ENCODE results near the gene MAN2C1.

MAN2C1 gene

DNA sequence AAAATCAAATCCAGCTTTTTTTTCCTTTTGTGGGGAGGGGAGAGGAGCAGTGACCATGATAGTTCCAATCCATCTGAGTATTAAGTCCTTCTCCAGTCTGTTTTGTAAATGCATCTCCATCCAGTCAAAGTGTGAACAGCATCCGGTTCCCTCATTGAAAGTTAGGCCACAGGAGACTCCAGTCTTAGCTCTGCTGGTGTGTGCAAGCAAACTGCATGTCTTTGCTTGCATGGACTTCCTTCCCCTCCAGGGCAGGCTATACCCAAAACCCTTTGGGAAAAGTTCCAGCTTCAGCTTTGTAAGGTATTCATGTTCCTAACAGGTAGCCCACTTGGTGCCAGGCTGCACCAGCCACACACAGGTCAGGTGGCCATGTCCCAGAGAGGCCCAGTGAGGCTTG lies 3.1 kb upstream of the MAN2C1 start:
- TF ChIP-seq EZH2phosphoT487 (conservative IDR thresholded peaks at IDR 0.05; ENCODE audit: low read length) (no peak), CTCF (IDR thresholded peaks at IDR 0.05; ENCODE audit: insufficient read depth, low read length, poor library complexity, severe bottlenecking) (no peak)
- Histone ChIP-seq H3K9me3 (ENCODE audit: insufficient read depth, low read length) (no peaks in the 10 kb centered on the region), H3K4me2 (ENCODE audit: low read depth, low read length, poor library complexity, severe bottlenecking) (no peak overlapping the region), H3F3A (ENCODE audit: insufficient read depth) (peaks cover 28% of the 10 kb centered on the region), H3K9me2 (replicated peaks; ENCODE audit: insufficient read depth, low read length) (no peaks in the 10 kb centered on the region), H3K79me2 (ENCODE audit: insufficient read depth, low read length) (no peaks in the 10 kb centered on the region), H3K4me3 (ENCODE audit: insufficient read depth, low read length, poor library complexity, severe bottlenecking) (no peak overlapping the region), H3K27me3 (ENCODE audit: low read length) (no peaks in the 10 kb centered on the region), H4K20me1 (ENCODE audit: low read depth, low read length) (no peaks in the 10 kb centered on the region), H2AFZ (ENCODE audit: low read depth, low read length, severe bottlenecking) (no peak overlapping the region), H3K27ac (ENCODE audit: low read depth, low read length) (no peak overlapping the region), H3K36me3 (ENCODE audit: low read length) (peaks cover 11% of the 10 kb centered on the region; the same call in 1 of the 2 replicates), H3K9ac (ENCODE audit: low read length) (no peak overlapping the region)

- no peak overlapping the region for H3K27ac ChIP-seq (ENCODE audit: low read depth, low read length)
- peak overlapping the region; percentile 85 for H3K4me2 ChIP-seq (ENCODE audit: low read depth, low read length, poor library complexity, severe bottlenecking)
These were observed 1.6 kb upstream of the MAN2C1 start for GRCh38 chr15:75369897-75370581.

DNA sequence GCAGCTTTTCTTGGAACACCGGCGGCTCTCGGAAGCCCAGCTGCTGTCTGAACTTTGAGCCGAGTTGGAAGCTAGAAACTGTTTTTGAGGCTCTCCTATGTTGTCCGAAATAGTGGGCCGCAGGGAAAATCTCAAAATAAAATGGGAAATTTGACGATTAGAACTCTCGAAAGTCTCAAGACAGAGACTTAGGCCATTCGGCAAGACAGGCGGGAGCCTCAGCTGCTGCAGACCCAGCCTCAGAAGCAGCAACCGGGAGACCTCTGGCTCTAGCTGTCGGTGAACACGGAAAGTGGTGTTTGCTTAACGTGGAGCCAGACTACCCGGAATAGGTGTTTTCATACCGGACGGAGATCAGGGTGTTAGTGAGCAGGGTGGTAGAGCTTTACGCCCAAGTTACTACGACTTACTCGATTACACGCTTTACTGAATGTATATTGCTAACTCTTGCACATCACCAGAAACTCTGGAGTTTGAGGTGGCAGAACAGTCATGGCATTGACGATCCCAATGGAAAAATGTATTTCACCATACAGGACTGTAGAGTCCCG lies 357 bp upstream of the MAN2C1 start:
- Histone ChIP-seq H3K9ac (ENCODE audit: low read length) (peak overlapping the region; percentile 76), H4K20me1 (ENCODE audit: low read depth, low read length) (no peaks in the 10 kb centered on the region), H2AFZ (ENCODE audit: low read depth, low read length, severe bottlenecking) (peak overlapping the region; percentile 68), H3F3A (ENCODE audit: insufficient read depth) (peaks cover 28% of the 10 kb centered on the region), H3K79me2 (ENCODE audit: insufficient read depth, low read length) (no peaks in the 10 kb centered on the region), H3K27me3 (ENCODE audit: low read length) (no peaks in the 10 kb centered on the region), H3K4me2 (ENCODE audit: low read depth, low read length, poor library complexity, severe bottlenecking) (peak overlapping the region; percentile 85), H3K4me3 (ENCODE audit: insufficient read depth, low read length, poor library complexity, severe bottlenecking) (peak overlapping the region; percentile 71), H3K9me3 (ENCODE audit: insufficient read depth, low read length) (no peaks in the 10 kb centered on the region), H3K36me3 (ENCODE audit: low read length) (peaks cover 2% of the 10 kb centered on the region; the same call in 1 of the 2 replicates), H3K27ac (ENCODE audit: low read depth, low read length) (peak overlapping the region; percentile 86), H3K9me2 (replicated peaks; ENCODE audit: insufficient read depth, low read length) (no peaks in the 10 kb centered on the region)
- TF ChIP-seq EZH2phosphoT487 (conservative IDR thresholded peaks at IDR 0.05; ENCODE audit: low read length) = no peak
- TF ChIP-seq CTCF (IDR thresholded peaks at IDR 0.05; ENCODE audit: insufficient read depth, low read length, poor library complexity, severe bottlenecking) = no peak

More at GRCh38 chr15:75369897-75370581, 1.6 kb upstream of the MAN2C1 start:
- Histone ChIP-seq H2AFZ (ENCODE audit: low read depth, low read length, severe bottlenecking) (no peak overlapping the region), H3F3A (ENCODE audit: insufficient read depth) (peaks cover 28% of the 10 kb centered on the region), H3K9ac (ENCODE audit: low read length) (no peak overlapping the region), H4K20me1 (ENCODE audit: low read depth, low read length) (no peaks in the 10 kb centered on the region), H3K4me3 (ENCODE audit: insufficient read depth, low read length, poor library complexity, severe bottlenecking) (no peak overlapping the region), H3K9me2 (replicated peaks; ENCODE audit: insufficient read depth, low read length) (no peaks in the 10 kb centered on the region), H3K27me3 (ENCODE audit: low read length) (no peaks in the 10 kb centered on the region), H3K36me3 (ENCODE audit: low read length) (peaks cover 2% of the 10 kb centered on the region; the same call in 1 of the 2 replicates), H3K9me3 (ENCODE audit: insufficient read depth, low read length) (no peaks in the 10 kb centered on the region), H3K79me2 (ENCODE audit: insufficient read depth, low read length) (no peaks in the 10 kb centered on the region)
- TF ChIP-seq EZH2phosphoT487 (conservative IDR thresholded peaks at IDR 0.05; ENCODE audit: low read length) (no peak), CTCF (IDR thresholded peaks at IDR 0.05; ENCODE audit: insufficient read depth, low read length, poor library complexity, severe bottlenecking) (no peak)
